ENCODE results near the gene BICD1.

BICD1 gene

GRCh38 chr12:32419520-32419960, 312.9 kb downstream of the BICD1 start:
- no peak for DNase-seq (ENCODE audit: low spot score)
- TF ChIP-seq CTCF (IDR thresholded peaks at IDR 0.05; ENCODE audit: extremely low read depth, missing control alignments): no peak

DNA sequence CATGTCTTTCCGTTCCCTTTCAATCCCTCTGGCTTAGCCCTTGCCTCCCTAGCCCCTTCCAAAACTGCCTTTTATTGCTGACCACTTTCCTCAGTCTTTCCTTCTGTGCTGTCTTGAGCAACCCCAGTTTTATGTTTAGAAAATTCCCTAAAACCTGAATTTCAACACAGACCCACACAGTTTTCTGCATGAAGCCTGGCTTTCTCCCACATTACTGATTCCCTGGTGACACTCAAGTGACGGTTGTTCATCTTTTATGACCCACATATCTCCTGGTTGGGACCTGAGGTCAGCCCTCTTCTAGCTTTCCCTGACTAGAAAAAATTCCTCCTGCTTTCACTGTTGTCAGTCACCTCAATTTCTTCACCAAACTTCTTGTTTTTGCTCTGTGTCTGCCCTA, 313.7 kb downstream of the BICD1 start:
- TF ChIP-seq CTCF (IDR thresholded peaks at IDR 0.05; ENCODE audit: extremely low read depth, missing control alignments): no peak
- no peak for DNase-seq (ENCODE audit: low spot score)

GRCh38 chr12:32423559-32423958, 316.9 kb downstream of the BICD1 start:
- TF ChIP-seq CTCF (IDR thresholded peaks at IDR 0.05; ENCODE audit: extremely low read depth, missing control alignments): no peak
- no peak for DNase-seq (ENCODE audit: low spot score)

- no peak for DNase-seq (ENCODE audit: low spot score)
Measured at GRCh38 chr12:32431025-32431424, 324.4 kb downstream of the BICD1 start.

More at GRCh38 chr12:32431025-32431424, 324.4 kb downstream of the BICD1 start:
- no peak for TF ChIP-seq CTCF (IDR thresholded peaks at IDR 0.05; ENCODE audit: extremely low read depth, missing control alignments)
